HepG2 (cell line): ENCODE measurements around the gene ABCF1. TPM values are rescaled to one million over a fixed set of nuclear protein-coding genes. Genes with fewer than 3 reads are reported as not detected.

Source experiments
- CENPX ChIP-seq: sonication (generic); formaldehyde crosslinking; IDR thresholded peaks from 2 replicates; pipeline ENCODE4 v1.9.0; 2021; ENCODE audit warnings: mild to moderate bottlenecking, missing genetic modification reagents, moderate library complexity
- FOSL2 ChIP-seq: sonication (generic); formaldehyde crosslinking; IDR thresholded peaks from 2 replicates; pipeline ENCODE4 v1.4.0; 2020; ENCODE audit warnings: missing genetic modification reagents
- RBM22 ChIP-seq: fragments of 200-400 bp; formaldehyde crosslinking; optimal IDR thresholded peaks from 2 replicates; pipeline ENCODE3; 2017; ENCODE audit warnings: mild to moderate bottlenecking, low read length, moderate library complexity
- SMARCC2 ChIP-seq: fragments of 450-650 bp; IDR thresholded peaks from 2 replicates; pipeline ENCODE4 v1.6.1; 2017; ENCODE audit warnings: antibody characterized with exemption, mild to moderate bottlenecking
- TCF12 ChIP-seq, 2 experiments: fragments of 450-650 bp in 1 of 2; sonication (generic) in 1 of 2; formaldehyde crosslinking in 1 of 2; IDR thresholded peaks; 2 replicates each; pipeline versions ENCODE4 v1.6.1 to v1.8.0; 2017 to 2022; ENCODE audit warnings: antibody characterized with exemption in 1 of 2, mild to moderate bottlenecking in 1 of 2, missing genetic modification reagents in 1 of 2, moderate library complexity in 1 of 2
- TIGD3 ChIP-seq: sonication (generic); formaldehyde crosslinking; IDR thresholded peaks from 2 replicates; pipeline ENCODE4 v1.5.1; 2020; ENCODE audit warnings: mild to moderate bottlenecking, missing genetic modification reagents, borderline replicate concordance
- YY1 ChIP-seq: IDR thresholded peaks from 2 replicates; pipeline ENCODE4 v1.6.1; 2011; ENCODE audit warnings: low read length, low read depth, moderate library complexity, mild to moderate bottlenecking; ENCODE audit not compliant: insufficient read depth, insufficient replicate concordance
- ZBTB42 ChIP-seq: sonication (generic); formaldehyde crosslinking; IDR thresholded peaks from 2 replicates; pipeline ENCODE4 v1.5.0; 2020; ENCODE audit warnings: mild to moderate bottlenecking, missing genetic modification reagents
- ZNF703 ChIP-seq: sonication (generic); formaldehyde crosslinking; IDR thresholded peaks from 2 replicates; pipeline ENCODE4 v1.5.1; 2020; ENCODE audit warnings: missing genetic modification reagents, mild to moderate bottlenecking, moderate library complexity, borderline replicate concordance
- ZNF720 ChIP-seq: sonication (generic); formaldehyde crosslinking; IDR thresholded peaks from 2 replicates; pipeline ENCODE4 v1.4.0; 2020; ENCODE audit warnings: missing genetic modification reagents
- ZNF746 ChIP-seq: sonication (generic); formaldehyde crosslinking; IDR thresholded peaks from 2 replicates; pipeline ENCODE4 v1.8.0; 2022; ENCODE audit warnings: mild to moderate bottlenecking, missing genetic modification reagents
- polyA plus RNA-seq, 8 experiments: library from polyadenylated mRNA; depleted of rRNA in 3 of 8; stranded (reverse) in 7 of 8; unstranded in 1 of 8; fragments of >200 nt; fragmentation: Illumina TruSeq in 4 of 8; extraction: Trizol in 4 of 8; gene quantifications; 2 replicates each; pipeline versions ENCODE4 v1.2.1 to v1.2.3, GENCODE V29; 2011 to 2016; ENCODE audit warnings: low read depth in 4 of 8, missing spikeins in 1 of 8, mixed read lengths in 1 of 8; ENCODE audit not compliant: insufficient read depth in 1 of 8
- total RNA-seq, 5 experiments: library from RNA; depleted of rRNA; stranded (reverse); fragments of >200 nt; fragmentation: Illumina TruSeq; extraction: Trizol; gene quantifications; 2 replicates each; pipeline ENCODE4 v1.2.3, GENCODE V29; 2016; ENCODE audit warnings: low read depth in 1 of 5
- TF ChIP-seq, protein P1 (sequence below): sonication (generic); formaldehyde crosslinking; IDR thresholded peaks from 2 replicates; pipeline ENCODE4 v1.5.0; 2020; ENCODE audit warnings: mild to moderate bottlenecking, missing genetic modification reagents, borderline replicate concordance
- TF ChIP-seq, protein P2 (sequence below): sonication (generic); formaldehyde crosslinking; IDR thresholded peaks from 2 replicates; pipeline ENCODE4 v1.5.1; 2020; ENCODE audit warnings: mild to moderate bottlenecking, missing genetic modification reagents, borderline replicate concordance

The ABCF1 gene
- total and polyA plus RNA-seq, 2 of the 13 experiments (the other 11 are each of a cell fraction or from before 2014, with no cell fraction given), result 25.4 to 98.9 TPM

DNA sequence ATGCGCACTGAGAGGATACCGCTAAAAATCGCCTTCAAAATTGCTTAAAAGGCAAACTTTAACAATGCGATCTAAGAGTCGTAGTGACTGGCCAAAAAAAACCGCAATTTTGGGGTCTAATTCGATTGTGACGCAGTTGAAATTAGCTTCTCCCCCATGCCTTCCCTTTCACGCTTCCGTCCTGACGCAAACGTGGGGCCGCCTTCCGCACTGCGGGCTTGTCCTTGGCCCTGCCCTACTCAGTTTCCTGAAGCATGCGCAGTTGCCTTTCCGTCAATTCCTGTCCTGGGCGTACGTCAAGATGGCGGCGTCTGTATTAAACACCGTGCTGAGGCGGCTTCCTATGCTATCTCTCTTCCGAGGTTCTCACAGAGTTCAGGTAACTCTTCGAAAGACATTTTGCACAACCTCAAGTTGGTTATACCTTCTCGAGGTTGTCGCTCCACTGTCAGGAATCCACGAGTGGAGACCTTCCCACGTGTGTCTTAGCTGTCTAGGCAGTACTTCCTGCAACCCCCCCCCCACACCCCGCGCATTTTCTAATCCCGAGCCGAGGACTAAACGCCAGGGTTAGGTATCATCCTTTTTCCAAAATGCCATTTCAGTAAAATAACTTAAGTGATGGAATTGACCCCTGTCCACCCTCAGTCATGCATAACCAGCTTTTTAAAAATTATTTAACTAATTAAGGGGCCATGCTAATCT lies 46.5 kb downstream of the ABCF1 start, which contains the start of gene MRPS18B (continued):
- TF ChIP-seq, protein P1, sequence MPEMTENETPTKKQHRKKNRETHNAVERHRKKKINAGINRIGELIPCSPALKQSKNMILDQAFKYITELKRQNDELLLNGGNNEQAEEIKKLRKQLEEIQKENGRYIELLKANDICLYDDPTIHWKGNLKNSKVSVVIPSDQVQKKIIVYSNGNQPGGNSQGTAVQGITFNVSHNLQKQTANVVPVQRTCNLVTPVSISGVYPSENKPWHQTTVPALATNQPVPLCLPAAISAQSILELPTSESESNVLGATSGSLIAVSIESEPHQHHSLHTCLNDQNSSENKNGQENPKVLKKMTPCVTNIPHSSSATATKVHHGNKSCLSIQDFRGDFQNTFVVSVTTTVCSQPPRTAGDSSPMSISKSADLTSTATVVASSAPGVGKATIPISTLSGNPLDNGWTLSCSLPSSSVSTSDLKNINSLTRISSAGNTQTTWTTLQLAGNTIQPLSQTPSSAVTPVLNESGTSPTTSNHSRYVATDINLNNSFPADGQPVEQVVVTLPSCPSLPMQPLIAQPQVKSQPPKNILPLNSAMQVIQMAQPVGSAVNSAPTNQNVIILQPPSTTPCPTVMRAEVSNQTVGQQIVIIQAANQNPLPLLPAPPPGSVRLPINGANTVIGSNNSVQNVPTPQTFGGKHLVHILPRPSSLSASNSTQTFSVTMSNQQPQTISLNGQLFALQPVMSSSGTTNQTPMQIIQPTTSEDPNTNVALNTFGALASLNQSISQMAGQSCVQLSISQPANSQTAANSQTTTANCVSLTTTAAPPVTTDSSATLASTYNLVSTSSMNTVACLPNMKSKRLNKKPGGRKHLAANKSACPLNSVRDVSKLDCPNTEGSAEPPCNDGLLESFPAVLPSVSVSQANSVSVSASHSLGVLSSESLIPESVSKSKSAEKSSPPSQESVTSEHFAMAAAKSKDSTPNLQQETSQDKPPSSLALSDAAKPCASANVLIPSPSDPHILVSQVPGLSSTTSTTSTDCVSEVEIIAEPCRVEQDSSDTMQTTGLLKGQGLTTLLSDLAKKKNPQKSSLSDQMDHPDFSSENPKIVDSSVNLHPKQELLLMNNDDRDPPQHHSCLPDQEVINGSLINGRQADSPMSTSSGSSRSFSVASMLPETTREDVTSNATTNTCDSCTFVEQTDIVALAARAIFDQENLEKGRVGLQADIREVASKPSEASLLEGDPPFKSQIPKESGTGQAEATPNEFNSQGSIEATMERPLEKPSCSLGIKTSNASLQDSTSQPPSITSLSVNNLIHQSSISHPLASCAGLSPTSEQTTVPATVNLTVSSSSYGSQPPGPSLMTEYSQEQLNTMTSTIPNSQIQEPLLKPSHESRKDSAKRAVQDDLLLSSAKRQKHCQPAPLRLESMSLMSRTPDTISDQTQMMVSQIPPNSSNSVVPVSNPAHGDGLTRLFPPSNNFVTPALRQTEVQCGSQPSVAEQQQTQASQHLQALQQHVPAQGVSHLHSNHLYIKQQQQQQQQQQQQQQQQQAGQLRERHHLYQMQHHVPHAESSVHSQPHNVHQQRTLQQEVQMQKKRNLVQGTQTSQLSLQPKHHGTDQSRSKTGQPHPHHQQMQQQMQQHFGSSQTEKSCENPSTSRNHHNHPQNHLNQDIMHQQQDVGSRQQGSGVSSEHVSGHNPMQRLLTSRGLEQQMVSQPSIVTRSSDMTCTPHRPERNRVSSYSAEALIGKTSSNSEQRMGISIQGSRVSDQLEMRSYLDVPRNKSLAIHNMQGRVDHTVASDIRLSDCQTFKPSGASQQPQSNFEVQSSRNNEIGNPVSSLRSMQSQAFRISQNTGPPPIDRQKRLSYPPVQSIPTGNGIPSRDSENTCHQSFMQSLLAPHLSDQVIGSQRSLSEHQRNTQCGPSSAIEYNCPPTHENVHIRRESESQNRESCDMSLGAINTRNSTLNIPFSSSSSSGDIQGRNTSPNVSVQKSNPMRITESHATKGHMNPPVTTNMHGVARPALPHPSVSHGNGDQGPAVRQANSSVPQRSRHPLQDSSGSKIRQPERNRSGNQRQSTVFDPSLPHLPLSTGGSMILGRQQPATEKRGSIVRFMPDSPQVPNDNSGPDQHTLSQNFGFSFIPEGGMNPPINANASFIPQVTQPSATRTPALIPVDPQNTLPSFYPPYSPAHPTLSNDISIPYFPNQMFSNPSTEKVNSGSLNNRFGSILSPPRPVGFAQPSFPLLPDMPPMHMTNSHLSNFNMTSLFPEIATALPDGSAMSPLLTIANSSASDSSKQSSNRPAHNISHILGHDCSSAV, result no peak
- TF ChIP-seq ZNF703 (no peak), ZNF720 (no peak), RBM22 (no peak), ZBTB42 (no peak; the same call in 1 of the 2 replicates), FOSL2 (CRISPR knock-in tag) (no peak), YY1 (peak; percentile 97), SMARCC2 (no peak), CENPX (CRISPR knock-in tag) (no peak), TIGD3 (CRISPR knock-in tag) (0 out of 2 replicates have a peak, but pooled peaks have one; percentile 15), ZNF746 (CRISPR knock-in tag) (peak; percentile 56; the same call in 1 of the 2 replicates), TCF12 (IDR thresholded peaks at IDR 0.05) (no peak), TCF12 (CRISPR knock-in tag; IDR thresholded peaks at IDR 0.05) (0 out of 2 replicates have a peak, but pooled peaks have one; percentile 18)
- TF ChIP-seq, protein P2, sequence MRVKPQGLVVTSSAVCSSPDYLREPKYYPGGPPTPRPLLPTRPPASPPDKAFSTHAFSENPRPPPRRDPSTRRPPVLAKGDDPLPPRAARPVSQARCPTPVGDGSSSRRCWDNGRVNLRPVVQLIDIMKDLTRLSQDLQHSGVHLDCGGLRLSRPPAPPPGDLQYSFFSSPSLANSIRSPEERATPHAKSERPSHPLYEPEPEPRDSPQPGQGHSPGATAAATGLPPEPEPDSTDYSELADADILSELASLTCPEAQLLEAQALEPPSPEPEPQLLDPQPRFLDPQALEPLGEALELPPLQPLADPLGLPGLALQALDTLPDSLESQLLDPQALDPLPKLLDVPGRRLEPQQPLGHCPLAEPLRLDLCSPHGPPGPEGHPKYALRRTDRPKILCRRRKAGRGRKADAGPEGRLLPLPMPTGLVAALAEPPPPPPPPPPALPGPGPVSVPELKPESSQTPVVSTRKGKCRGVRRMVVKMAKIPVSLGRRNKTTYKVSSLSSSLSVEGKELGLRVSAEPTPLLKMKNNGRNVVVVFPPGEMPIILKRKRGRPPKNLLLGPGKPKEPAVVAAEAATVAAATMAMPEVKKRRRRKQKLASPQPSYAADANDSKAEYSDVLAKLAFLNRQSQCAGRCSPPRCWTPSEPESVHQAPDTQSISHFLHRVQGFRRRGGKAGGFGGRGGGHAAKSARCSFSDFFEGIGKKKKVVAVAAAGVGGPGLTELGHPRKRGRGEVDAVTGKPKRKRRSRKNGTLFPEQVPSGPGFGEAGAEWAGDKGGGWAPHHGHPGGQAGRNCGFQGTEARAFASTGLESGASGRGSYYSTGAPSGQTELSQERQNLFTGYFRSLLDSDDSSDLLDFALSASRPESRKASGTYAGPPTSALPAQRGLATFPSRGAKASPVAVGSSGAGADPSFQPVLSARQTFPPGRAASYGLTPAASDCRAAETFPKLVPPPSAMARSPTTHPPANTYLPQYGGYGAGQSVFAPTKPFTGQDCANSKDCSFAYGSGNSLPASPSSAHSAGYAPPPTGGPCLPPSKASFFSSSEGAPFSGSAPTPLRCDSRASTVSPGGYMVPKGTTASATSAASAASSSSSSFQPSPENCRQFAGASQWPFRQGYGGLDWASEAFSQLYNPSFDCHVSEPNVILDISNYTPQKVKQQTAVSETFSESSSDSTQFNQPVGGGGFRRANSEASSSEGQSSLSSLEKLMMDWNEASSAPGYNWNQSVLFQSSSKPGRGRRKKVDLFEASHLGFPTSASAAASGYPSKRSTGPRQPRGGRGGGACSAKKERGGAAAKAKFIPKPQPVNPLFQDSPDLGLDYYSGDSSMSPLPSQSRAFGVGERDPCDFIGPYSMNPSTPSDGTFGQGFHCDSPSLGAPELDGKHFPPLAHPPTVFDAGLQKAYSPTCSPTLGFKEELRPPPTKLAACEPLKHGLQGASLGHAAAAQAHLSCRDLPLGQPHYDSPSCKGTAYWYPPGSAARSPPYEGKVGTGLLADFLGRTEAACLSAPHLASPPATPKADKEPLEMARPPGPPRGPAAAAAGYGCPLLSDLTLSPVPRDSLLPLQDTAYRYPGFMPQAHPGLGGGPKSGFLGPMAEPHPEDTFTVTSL (CRISPR knock-in tag), result 0 out of 2 replicates have a peak, but pooled peaks have one; percentile 47
